ENCODE results near the gene SCLY. TPM values are rescaled to one million over a fixed set of nuclear protein-coding genes. Genes with fewer than 3 reads are reported as not detected.

The SCLY gene
- total and polyA plus RNA-seq, 2 of the 13 experiments (the other 11 are each of a cell fraction or from before 2014, with no cell fraction given): 27.9 to 38.6 TPM

DNA sequence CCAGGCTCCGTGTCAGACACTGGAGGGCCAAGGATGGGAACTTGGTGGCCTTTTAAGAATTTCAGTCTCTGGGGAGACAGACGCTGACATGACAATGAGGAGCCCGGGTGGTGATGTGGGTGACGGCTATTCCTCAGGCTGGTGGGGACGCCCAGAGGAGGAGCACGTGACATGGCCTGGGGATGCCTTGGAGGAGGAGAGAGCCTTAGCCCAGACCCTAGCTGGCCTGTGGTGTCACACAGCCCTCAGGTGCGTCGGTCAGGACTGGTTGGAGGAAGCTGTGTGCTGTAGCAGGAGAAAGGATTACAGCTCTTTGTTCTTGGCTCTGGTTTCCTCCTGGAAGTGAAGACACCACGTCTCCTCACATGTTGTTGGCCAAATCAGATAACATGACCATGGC, 40.0 kb upstream of the SCLY start:
- H2AFZ ChIP-seq (ENCODE audit: low read length): no peak overlapping the region
- H3K4me1 ChIP-seq (ENCODE audit: insufficient read depth, low read length): no peaks in the 10 kb centered on the region
- H3K4me2 ChIP-seq (ENCODE audit: low read depth, low read length): no peak overlapping the region
- ChIA-PET POLR2A (no interaction called here), CTCF (ENCODE audit: low intra/inter-chr PET ratio, low total read pairs) (no interaction called here)
- in situ Hi-C loops (cut with HindIII; ENCODE audit: extremely low pct_ligation_motif_present, low pct_unique_long_range_greater_than_20kb): no loop called here
- no peak overlapping the region for H3K27ac ChIP-seq (ENCODE audit: extremely low read length, insufficient read depth, low read length)
- DNase-seq (ENCODE audit: low spot score) (no peak), ATAC-seq (no peak; the same call in 2 of the 3 replicates), FAIRE-seq (no peak)
- H3K79me2 ChIP-seq (ENCODE audit: insufficient read depth, low read length): no peaks in the 10 kb centered on the region
- H4K20me1 ChIP-seq (ENCODE audit: insufficient read depth, low read length): no peaks in the 10 kb centered on the region
- H3K9me3 ChIP-seq (ENCODE audit: low read length): no peaks in the 10 kb centered on the region
- no peak overlapping the region for H3K4me3 ChIP-seq (replicated peaks in 1 of 3; ENCODE audit: insufficient read depth in 1 of 3, low read depth in 2 of 3, low read length in 3 of 3)
- H3K27me3 ChIP-seq (ENCODE audit: control insufficient read depth in 1 of 2, insufficient read depth in 2 of 2, low read length in 2 of 2): no peaks in the 10 kb centered on the region
- H3K9ac ChIP-seq (ENCODE audit: insufficient read depth, low read depth, low read length): no peak overlapping the region
- TF ChIP-seq, protein P1, sequence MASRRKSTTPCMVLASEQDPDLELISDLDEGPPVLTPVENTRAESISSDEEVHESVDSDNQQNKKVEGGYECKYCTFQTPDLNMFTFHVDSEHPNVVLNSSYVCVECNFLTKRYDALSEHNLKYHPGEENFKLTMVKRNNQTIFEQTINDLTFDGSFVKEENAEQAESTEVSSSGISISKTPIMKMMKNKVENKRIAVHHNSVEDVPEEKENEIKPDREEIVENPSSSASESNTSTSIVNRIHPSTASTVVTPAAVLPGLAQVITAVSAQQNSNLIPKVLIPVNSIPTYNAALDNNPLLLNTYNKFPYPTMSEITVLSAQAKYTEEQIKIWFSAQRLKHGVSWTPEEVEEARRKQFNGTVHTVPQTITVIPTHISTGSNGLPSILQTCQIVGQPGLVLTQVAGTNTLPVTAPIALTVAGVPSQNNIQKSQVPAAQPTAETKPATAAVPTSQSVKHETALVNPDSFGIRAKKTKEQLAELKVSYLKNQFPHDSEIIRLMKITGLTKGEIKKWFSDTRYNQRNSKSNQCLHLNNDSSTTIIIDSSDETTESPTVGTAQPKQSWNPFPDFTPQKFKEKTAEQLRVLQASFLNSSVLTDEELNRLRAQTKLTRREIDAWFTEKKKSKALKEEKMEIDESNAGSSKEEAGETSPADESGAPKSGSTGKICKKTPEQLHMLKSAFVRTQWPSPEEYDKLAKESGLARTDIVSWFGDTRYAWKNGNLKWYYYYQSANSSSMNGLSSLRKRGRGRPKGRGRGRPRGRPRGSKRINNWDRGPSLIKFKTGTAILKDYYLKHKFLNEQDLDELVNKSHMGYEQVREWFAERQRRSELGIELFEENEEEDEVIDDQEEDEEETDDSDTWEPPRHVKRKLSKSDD (CRISPR knock-in tag; IDR thresholded peaks at IDR 0.05; ENCODE audit: low read depth): no peak
- no peak for TF ChIP-seq ZNF570 (CRISPR knock-in tag; IDR thresholded peaks at IDR 0.05; ENCODE audit: borderline replicate concordance)
- no peak for TF ChIP-seq IRF2 (CRISPR knock-in tag; IDR thresholded peaks at IDR 0.05)
- no peak for TF ChIP-seq ZNF564 (CRISPR knock-in tag; IDR thresholded peaks at IDR 0.05)
- TF ChIP-seq, protein P2, sequence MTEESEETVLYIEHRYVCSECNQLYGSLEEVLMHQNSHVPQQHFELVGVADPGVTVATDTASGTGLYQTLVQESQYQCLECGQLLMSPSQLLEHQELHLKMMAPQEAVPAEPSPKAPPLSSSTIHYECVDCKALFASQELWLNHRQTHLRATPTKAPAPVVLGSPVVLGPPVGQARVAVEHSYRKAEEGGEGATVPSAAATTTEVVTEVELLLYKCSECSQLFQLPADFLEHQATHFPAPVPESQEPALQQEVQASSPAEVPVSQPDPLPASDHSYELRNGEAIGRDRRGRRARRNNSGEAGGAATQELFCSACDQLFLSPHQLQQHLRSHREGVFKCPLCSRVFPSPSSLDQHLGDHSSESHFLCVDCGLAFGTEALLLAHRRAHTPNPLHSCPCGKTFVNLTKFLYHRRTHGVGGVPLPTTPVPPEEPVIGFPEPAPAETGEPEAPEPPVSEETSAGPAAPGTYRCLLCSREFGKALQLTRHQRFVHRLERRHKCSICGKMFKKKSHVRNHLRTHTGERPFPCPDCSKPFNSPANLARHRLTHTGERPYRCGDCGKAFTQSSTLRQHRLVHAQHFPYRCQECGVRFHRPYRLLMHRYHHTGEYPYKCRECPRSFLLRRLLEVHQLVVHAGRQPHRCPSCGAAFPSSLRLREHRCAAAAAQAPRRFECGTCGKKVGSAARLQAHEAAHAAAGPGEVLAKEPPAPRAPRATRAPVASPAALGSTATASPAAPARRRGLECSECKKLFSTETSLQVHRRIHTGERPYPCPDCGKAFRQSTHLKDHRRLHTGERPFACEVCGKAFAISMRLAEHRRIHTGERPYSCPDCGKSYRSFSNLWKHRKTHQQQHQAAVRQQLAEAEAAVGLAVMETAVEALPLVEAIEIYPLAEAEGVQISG (CRISPR knock-in tag; IDR thresholded peaks at IDR 0.05): no peak
- no peak for TF ChIP-seq ZNF367 (CRISPR knock-in tag; IDR thresholded peaks at IDR 0.05; ENCODE audit: borderline replicate concordance)
- TF ChIP-seq ETV5 (CRISPR knock-in tag; IDR thresholded peaks at IDR 0.05; ENCODE audit: borderline replicate concordance): no peak
- TF ChIP-seq CENPX (CRISPR knock-in tag; IDR thresholded peaks at IDR 0.05): no peak
- TF ChIP-seq KAT7 (CRISPR knock-in tag; IDR thresholded peaks at IDR 0.05; ENCODE audit: borderline replicate concordance): no peak
- no peak for TF ChIP-seq MTA3 (CRISPR knock-in tag; IDR thresholded peaks at IDR 0.05)
- no peak for TF ChIP-seq ZNF747 (CRISPR knock-in tag; IDR thresholded peaks at IDR 0.05; ENCODE audit: borderline replicate concordance)
- no peak for TF ChIP-seq MBNL3 (CRISPR knock-in tag; conservative IDR thresholded peaks at IDR 0.05)
- TF ChIP-seq RFX1 (IDR thresholded peaks at IDR 0.05): no peak
- BruUV-seq (replicated peaks): no TSS peak
- H3K36me3 ChIP-seq (replicated peaks in 1 of 2; ENCODE audit: control insufficient read depth in 1 of 2, insufficient read depth in 2 of 2, low read length in 2 of 2): peaks cover 17 to 42% of the 10 kb centered on the region in 2 experiments; a peak in 4 of 5 replicates
- intact Hi-C loops (cut with micrococcal nuclease; ENCODE audit: unreplicated experiment): no loop called here
- 92% methylated on average over 9 of the region's 9 CpGs for WGBS (ENCODE audit: low lambda C conversion rate)
